ENCODE results near the gene HYAL3. TPM values are rescaled to one million over a fixed set of nuclear protein-coding genes. Genes with fewer than 3 reads are reported as not detected.

Gene HYAL3
- total and polyA plus RNA-seq, 2 of the 8 experiments (the other 6 are each of a cell fraction or from before 2014, with no cell fraction given), result 3.2 to 12.2 TPM

- TF ChIP-seq TBP (IDR thresholded peaks at IDR 0.05; ENCODE audit: low read depth, low read length) (peak; percentile 47; the same call in 1 of the 2 replicates), RAD21 (IDR thresholded peaks at IDR 0.05 in 1 of 2, conservative IDR thresholded peaks at IDR 0.05 in 1 of 2; ENCODE audit: low read depth in 2 of 2, low read length in 2 of 2) (peak; percentile 79 to 90), USF2 (IDR thresholded peaks at IDR 0.05; ENCODE audit: low read length) (no peak), HDAC2 (IDR thresholded peaks at IDR 0.05; ENCODE audit: borderline replicate concordance in 1 of 2, low read depth in 2 of 2, low read length in 2 of 2) (0 out of 4 replicates have a peak, but pooled peaks of 1 of the 2 experiments have one; percentile 10), JUN (IDR thresholded peaks at IDR 0.05; ENCODE audit: low read depth, low read length) (no peak), CBX8 (IDR thresholded peaks at IDR 0.05; ENCODE audit: borderline replicate concordance, low read depth, low read length) (no peak), HDAC6 (IDR thresholded peaks at IDR 0.05; ENCODE audit: low read depth, low read length) (no peak), SIRT6 (IDR thresholded peaks at IDR 0.05; ENCODE audit: low read length) (no peak)
These were observed 38.9 kb downstream of the HYAL3 start (continued) for GRCh38 chr3:50260027-50260941.

All from H1 (cell line).